HUDEP-2 (cell line): ENCODE results near the gene GGACT.

Source experiments
- DNase-seq, 76 experiments: peaks; one replicate each; lab custom pipeline; 2025; ENCODE audit not compliant: unreplicated experiment in 76 of 76; lab: John Stamatoyannopoulos, UW

The GGACT gene

DNA sequence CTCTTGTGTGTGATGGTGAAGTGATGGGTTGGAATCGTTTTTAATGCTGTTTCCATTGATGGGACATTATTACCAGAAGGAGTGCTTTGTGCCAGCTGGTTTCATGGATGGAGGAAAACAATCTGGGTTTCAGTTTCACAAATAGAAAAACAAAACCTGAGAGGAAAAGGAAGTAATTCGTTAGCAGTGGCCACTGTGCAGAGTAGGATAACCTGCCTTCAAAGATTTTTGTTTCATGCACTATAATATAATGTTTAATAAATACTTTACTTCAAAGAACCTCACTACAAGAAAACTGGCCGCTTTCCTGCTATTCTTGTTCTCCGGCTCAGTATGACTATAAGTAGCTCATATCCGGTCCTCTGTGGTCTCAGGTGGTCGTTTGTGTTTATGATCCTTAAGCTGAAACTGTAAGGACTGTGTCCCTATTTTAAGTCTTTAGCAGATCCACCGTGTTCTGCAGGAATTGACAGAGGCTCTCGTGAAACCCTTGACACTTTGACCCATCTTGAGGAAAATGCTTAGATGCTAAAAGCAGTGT, 104.7 kb downstream of the GGACT start:
- DNase-seq: no peak

DNA sequence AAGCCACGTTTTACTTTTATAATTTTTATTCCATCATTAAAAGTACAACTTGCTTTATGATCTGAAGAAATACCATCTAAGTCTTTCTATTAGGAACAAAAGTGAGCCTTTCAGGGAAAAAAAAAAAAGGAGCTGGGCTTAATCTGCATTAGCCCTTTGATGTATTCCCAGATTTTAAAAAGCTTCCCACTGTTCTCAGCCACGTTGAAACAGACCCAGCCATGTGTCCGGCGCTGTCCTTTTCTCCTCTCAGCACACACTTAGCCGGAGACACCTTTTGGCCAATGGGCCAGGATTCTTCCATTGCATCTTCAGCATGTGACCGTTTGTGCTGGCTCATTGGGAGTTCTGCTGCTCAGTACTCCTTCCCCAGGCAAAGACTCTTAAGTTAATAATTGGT, 105.5 kb downstream of the GGACT start:
- no peak for DNase-seq

DNA sequence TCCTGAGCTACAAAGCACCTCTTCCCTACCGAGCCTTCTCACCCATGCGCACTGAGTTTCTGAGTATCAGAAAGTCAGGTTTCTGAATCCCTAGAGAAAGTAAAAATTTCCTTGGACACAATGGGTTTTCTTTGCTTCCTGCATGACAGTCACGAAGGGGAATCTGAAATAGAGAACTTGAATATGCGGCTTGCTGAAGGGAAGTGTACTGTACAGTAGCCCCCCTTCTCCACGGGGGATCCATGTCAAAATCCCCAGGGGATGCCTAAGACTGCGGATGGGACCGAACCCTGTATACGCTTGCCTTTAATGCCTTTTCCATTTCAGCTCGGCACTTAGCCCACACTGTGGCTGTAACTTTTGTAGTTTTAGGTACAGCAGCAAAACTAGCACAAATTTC, 107.9 kb downstream of the GGACT start:
- DNase-seq: no peak
